Measurements from ENCODE around the gene TXNRD1. TPM values are rescaled to one million over a fixed set of nuclear protein-coding genes. Genes with fewer than 3 reads are reported as not detected.

TXNRD1 gene
- total and polyA plus RNA-seq, 4 donors: 23.6 to 70.8 (median 55.7) TPM

GRCh38 chr12:104223712-104224111 is 8.1 kb downstream of the TXNRD1 start:
- no peaks in the 10 kb centered on the region for H3K9me3 ChIP-seq (ENCODE audit: control insufficient read depth in 4 of 4, low read length in 3 of 4)
- no peak overlapping the region for H3K4me3 ChIP-seq (ENCODE audit: low read depth in 1 of 3, low read length in 3 of 3)
- DNase-seq (ENCODE audit: low spot score): no peak
- no peaks in the 10 kb centered on the region for H3K4me1 ChIP-seq (ENCODE audit: control insufficient read depth in 4 of 4, insufficient read depth in 4 of 4, low read length in 3 of 4)
- H3K36me3 ChIP-seq (ENCODE audit: control insufficient read depth in 4 of 4, insufficient read depth in 3 of 4, low read depth in 1 of 4, low read length in 3 of 4): no peaks in the 10 kb centered on the region
- H3K9ac ChIP-seq (ENCODE audit: low read depth in 1 of 2, low read length in 2 of 2): no peak overlapping the region
- no peak overlapping the region for H3K27ac ChIP-seq (ENCODE audit: low read depth in 1 of 2, low read length in 2 of 2)
- WGBS: 90% methylated on average over 2 of the region's 2 CpGs
- H3K27me3 ChIP-seq (ENCODE audit: control insufficient read depth in 4 of 4, insufficient read depth in 4 of 4, low read length in 3 of 4): no peaks in the 10 kb centered on the region
- TF ChIP-seq MAX (IDR thresholded peaks at IDR 0.05) (no peak), RXRA (IDR thresholded peaks at IDR 0.05) (no peak), HNF4A (conservative IDR thresholded peaks at IDR 0.05) (no peak), FOXA2 (IDR thresholded peaks at IDR 0.05) (no peak), ZBTB33 (IDR thresholded peaks at IDR 0.05) (no peak), YY1 (IDR thresholded peaks at IDR 0.05) (no peak), NR2F2 (IDR thresholded peaks at IDR 0.05) (no peak), HNF4G (IDR thresholded peaks at IDR 0.05) (no peak), RAD21 (IDR thresholded peaks at IDR 0.05) (no peak), TAF1 (conservative IDR thresholded peaks at IDR 0.05) (no peak)
- TF ChIP-seq, protein P1, sequence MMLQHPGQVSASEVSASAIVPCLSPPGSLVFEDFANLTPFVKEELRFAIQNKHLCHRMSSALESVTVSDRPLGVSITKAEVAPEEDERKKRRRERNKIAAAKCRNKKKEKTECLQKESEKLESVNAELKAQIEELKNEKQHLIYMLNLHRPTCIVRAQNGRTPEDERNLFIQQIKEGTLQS (IDR thresholded peaks at IDR 0.05): no peak

DNA sequence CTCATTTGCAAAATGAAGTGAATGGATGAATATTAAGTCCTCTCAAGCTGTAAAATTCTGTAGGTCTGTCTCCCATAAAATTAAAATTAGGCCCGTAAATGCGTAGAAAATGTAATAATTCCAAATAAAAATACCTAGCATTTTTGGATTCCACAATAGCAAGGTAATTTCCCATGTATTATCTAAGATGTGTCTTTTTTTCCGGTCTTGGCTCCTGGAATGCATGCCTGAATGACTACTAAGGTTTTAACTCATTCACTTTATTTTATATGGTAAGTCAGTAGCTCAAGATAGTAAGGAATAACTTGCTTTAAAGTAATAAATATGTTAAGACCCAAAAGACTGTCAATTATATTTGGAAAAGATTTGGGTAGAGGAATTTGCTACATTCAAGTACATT is 11.1 kb downstream of the TXNRD1 start:
- TF ChIP-seq TAF1 (conservative IDR thresholded peaks at IDR 0.05) (no peak), RAD21 (IDR thresholded peaks at IDR 0.05) (no peak), EGR1 (IDR thresholded peaks at IDR 0.05; ENCODE audit: low read depth in 2 of 2) (no peak), ZBTB33 (IDR thresholded peaks at IDR 0.05) (no peak), SP1 (IDR thresholded peaks at IDR 0.05) (no peak), FOXA2 (IDR thresholded peaks at IDR 0.05) (no peak), FOXA1 (IDR thresholded peaks at IDR 0.05) (no peak), NR2F2 (IDR thresholded peaks at IDR 0.05) (no peak), HNF4G (IDR thresholded peaks at IDR 0.05) (no peak), MAX (IDR thresholded peaks at IDR 0.05) (no peak), RXRA (IDR thresholded peaks at IDR 0.05) (no peak), YY1 (IDR thresholded peaks at IDR 0.05) (no peak), GABPA (IDR thresholded peaks at IDR 0.05 in 1 of 2, conservative IDR thresholded peaks at IDR 0.05 in 1 of 2) (no peak), REST (IDR thresholded peaks at IDR 0.05) (no peak), HNF4A (conservative IDR thresholded peaks at IDR 0.05) (no peak), CTCF (IDR thresholded peaks at IDR 0.05; ENCODE audit: low read depth, low read length, missing input control) (no peak), JUND (IDR thresholded peaks at IDR 0.05) (no peak)
- TF ChIP-seq, protein P1 (IDR thresholded peaks at IDR 0.05): no peak
- 96% methylated on average over 3 of the region's 3 CpGs for WGBS
- DNase-seq (ENCODE audit: low spot score): no peak
- H3K9ac ChIP-seq (ENCODE audit: low read depth in 1 of 2, low read length in 2 of 2): no peak overlapping the region
- no peak overlapping the region for H3K4me3 ChIP-seq (ENCODE audit: low read depth in 1 of 3, low read length in 3 of 3)
- no peaks in the 10 kb centered on the region for H3K27me3 ChIP-seq (ENCODE audit: control insufficient read depth in 4 of 4, insufficient read depth in 4 of 4, low read length in 3 of 4)
- no peak overlapping the region for H3K27ac ChIP-seq (ENCODE audit: low read depth in 1 of 2, low read length in 2 of 2)
- H3K9me3 ChIP-seq (ENCODE audit: control insufficient read depth in 4 of 4, low read length in 3 of 4): no peaks in the 10 kb centered on the region
- H3K4me1 ChIP-seq (ENCODE audit: control insufficient read depth in 4 of 4, insufficient read depth in 4 of 4, low read length in 3 of 4): no peaks in the 10 kb centered on the region
- no peaks in the 10 kb centered on the region for H3K36me3 ChIP-seq (ENCODE audit: control insufficient read depth in 4 of 4, insufficient read depth in 3 of 4, low read depth in 1 of 4, low read length in 3 of 4)
